ENCODE results near the gene CNOT1.
A peak's percentile ranks its signal among the peaks of the same experiment; 100 is the strongest.

Gene CNOT1

DNA sequence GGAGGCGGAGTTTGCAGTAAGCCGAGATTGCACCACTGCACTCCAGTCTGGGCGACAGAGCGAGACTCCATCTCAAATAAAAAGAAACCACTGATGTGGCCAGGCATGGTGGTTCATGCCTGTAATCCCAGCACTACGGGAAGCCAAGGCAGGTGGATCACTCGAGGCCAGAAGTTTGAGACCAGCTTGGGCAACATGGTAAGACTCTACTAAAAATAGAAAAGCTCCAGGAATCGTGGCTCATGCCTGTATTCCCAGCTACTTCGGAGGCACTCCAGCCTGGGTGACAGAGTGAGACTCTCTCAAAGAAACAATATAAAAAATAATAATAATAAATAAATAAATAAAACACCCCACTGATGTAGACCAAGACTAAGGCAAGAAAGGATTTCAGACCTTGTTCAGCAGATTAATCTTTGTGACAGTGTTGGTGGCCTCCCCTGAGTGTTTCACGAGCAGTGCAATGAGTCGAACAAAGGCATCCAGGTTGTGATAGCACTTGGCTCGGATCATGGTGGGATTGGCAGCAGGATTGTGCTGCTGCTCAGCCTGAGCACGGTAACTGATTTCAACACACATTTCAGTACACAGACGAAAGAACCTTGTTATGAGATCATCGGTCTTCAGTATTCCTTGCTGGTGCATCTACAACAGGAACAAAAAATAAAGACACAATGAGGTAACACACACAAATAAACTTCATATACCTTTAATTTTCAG, 95.7 kb downstream of the CNOT1 start:
- Histone ChIP-seq H3K9me3 (ENCODE audit: control insufficient read depth, insufficient read depth, low read length) (no peaks in the 10 kb centered on the region), H3K36me3 (ENCODE audit: control insufficient read depth, insufficient read depth, low read length) (peaks cover 41% of the 10 kb centered on the region), H3K4me3 (ENCODE audit: low read depth, low read length) (no peak overlapping the region), H3K9ac (ENCODE audit: low read depth, low read length) (no peak overlapping the region), H3K4me1 (ENCODE audit: control insufficient read depth, insufficient read depth, low read length) (no peaks in the 10 kb centered on the region), H3K27me3 (ENCODE audit: control insufficient read depth, insufficient read depth, low read length) (no peaks in the 10 kb centered on the region)

DNA sequence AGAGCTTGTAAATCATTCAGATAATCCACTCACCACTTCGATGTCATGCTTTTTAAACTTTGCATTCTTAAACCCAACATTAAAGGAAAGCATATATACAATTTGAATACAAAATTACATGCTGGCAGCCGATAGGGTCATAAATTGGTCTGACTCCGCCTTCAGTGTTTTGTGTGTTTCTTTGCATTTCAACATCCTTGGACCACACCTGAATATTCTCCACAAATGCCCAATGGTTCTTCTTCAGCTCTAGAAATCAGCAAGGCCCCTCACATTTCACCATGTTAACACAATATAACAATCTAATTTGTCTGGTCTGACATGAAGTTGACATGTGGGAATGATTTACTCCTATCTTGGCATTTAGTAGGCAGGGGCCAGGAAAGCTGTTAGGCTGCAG, 97.2 kb downstream of the CNOT1 start:
- peaks cover 31% of the 10 kb centered on the region for H3K36me3 ChIP-seq (ENCODE audit: control insufficient read depth, insufficient read depth, low read length)

DNA sequence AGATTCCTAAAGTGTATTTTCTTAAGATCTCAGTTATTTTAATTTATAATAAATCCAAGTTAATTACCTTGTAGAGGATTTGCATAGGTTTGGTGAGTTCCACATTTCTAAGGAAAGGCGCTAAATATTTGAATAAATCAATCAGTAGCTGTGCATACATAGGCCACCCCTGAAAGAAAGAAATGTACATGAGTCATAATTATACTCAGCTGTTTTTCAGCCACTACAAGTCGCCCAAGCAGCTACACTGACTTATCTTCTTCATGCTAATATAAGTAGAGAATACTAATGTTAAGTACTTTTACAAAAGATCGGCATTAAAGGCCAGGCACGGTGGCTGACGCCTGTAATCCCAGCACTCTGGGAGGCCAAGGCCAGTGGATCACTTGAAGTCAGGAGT, 99.4 kb downstream of the CNOT1 start:
- no peak overlapping the region for H3K9ac ChIP-seq (ENCODE audit: low read depth, low read length)
- H3K4me3 ChIP-seq (ENCODE audit: low read depth, low read length), result no peak overlapping the region
- no peaks in the 10 kb centered on the region for H3K27me3 ChIP-seq (ENCODE audit: control insufficient read depth, insufficient read depth, low read length)
- peaks cover 29% of the 10 kb centered on the region for H3K36me3 ChIP-seq (ENCODE audit: control insufficient read depth, insufficient read depth, low read length)
- no peaks in the 10 kb centered on the region for H3K9me3 ChIP-seq (ENCODE audit: control insufficient read depth, insufficient read depth, low read length)
- no peaks in the 10 kb centered on the region for H3K4me1 ChIP-seq (ENCODE audit: control insufficient read depth, insufficient read depth, low read length)

More for the DNA sequence above, 97.2 kb downstream of the CNOT1 start:
- Histone ChIP-seq H3K9me3 (ENCODE audit: control insufficient read depth, insufficient read depth, low read length) (no peaks in the 10 kb centered on the region), H3K4me1 (ENCODE audit: control insufficient read depth, insufficient read depth, low read length) (no peaks in the 10 kb centered on the region), H3K27me3 (ENCODE audit: control insufficient read depth, insufficient read depth, low read length) (no peaks in the 10 kb centered on the region), H3K9ac (ENCODE audit: low read depth, low read length) (no peak overlapping the region), H3K4me3 (ENCODE audit: low read depth, low read length) (no peak overlapping the region)

DNA sequence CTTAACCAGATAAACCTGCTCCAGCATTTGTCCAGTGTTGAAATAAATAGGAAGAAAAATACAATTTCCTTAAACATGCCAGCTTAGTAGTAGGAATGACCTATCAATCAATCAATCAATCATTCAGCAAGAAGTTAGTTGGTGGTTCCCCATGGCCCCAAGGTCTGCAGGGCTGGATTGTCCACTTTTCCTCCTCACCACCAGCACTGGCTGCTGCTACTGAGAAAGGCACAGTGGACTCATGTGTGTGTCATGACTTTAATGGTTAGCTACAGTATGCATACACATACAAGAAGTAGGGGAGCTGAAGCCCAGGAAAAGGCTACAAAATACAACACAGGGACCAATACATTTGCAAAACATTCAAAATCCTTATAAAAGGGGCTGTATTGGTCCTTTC, 109.9 kb downstream of the CNOT1 start:
- Histone ChIP-seq H3K9ac (ENCODE audit: low read depth, low read length) (no peak overlapping the region), H3K4me1 (ENCODE audit: control insufficient read depth, insufficient read depth, low read length) (peaks cover 3% of the 10 kb centered on the region), H3K36me3 (ENCODE audit: control insufficient read depth, insufficient read depth, low read length) (peaks cover 47% of the 10 kb centered on the region), H3K4me3 (ENCODE audit: low read depth, low read length) (no peak overlapping the region), H3K9me3 (ENCODE audit: control insufficient read depth, insufficient read depth, low read length) (no peaks in the 10 kb centered on the region), H3K27me3 (ENCODE audit: control insufficient read depth, insufficient read depth, low read length) (no peaks in the 10 kb centered on the region)

DNA sequence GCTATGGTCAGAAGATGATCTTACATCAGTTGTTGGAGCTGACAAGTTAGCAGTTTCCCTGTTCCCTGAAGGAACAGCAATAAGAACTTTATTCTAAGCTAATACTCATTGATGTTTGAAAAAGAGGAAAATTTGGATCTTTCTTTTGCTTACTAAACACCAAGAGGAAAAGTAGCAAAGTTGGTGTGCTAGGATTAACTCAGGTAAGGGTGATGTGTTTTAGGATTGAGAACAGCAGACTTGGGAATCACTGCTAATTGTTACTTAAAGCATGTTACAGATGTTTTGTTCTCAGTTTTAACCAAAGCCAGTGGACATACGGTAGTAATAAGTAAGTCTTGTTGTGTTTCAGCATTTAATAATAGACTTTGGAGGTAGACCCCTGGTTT, 110.7 kb downstream of the CNOT1 start:
- no peaks in the 10 kb centered on the region for H3K9me3 ChIP-seq (ENCODE audit: control insufficient read depth, insufficient read depth, low read length)
- H3K36me3 ChIP-seq (ENCODE audit: control insufficient read depth, insufficient read depth, low read length), result peaks cover 46% of the 10 kb centered on the region
- H3K4me3 ChIP-seq (ENCODE audit: low read depth, low read length), result no peak overlapping the region
- H3K9ac ChIP-seq (ENCODE audit: low read depth, low read length), result no peak overlapping the region
- H3K27me3 ChIP-seq (ENCODE audit: control insufficient read depth, insufficient read depth, low read length), result no peaks in the 10 kb centered on the region
- H3K4me1 ChIP-seq (ENCODE audit: control insufficient read depth, insufficient read depth, low read length), result peaks cover 3% of the 10 kb centered on the region

DNA sequence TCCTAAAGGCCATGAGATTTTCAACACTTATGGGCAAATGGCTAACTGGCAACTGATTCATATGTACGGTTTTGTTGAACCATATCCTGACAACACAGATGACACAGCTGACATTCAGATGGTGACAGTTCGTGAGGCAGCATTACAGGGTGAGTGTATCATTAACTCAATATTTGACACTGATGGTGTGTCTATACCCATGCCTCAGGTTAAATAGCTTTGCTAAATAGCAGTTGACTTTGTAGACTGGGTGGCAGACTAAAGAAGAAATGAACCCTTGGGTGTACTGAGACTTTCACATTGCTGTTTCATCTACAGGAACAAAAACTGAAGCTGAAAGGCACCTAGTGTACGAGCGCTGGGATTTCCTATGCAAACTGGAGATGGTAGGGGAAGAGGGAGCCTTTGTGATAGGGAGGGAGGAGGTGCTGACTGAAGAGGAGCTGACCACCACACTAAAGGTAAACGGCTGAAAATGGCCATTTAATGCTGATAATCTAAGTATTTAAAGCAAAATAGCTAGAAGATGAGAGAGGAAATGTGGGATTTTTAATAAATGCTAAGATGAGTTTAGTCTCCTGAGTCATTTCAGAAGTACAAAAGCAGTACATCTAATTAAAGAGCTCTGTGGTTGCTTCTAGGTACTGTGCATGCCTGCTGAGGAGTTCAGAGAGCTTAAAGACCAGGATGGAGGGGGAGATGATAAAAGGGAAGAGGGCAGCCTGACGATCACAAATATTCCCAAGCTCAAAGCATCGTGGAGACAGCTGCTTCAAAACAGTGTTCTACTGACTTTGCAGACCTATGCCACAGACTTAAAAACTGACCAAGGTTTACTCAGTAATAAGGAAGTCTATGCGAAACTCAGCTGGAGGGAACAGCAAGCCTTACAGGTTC, 111.3 kb downstream of the CNOT1 start:
- Histone ChIP-seq H3K9me3 (ENCODE audit: control insufficient read depth, insufficient read depth, low read length) (no peaks in the 10 kb centered on the region), H3K27me3 (ENCODE audit: control insufficient read depth, insufficient read depth, low read length) (no peaks in the 10 kb centered on the region), H3K9ac (ENCODE audit: low read depth, low read length) (no peak overlapping the region), H3K4me3 (ENCODE audit: low read depth, low read length) (no peak overlapping the region), H3K4me1 (ENCODE audit: control insufficient read depth, insufficient read depth, low read length) (peaks cover 3% of the 10 kb centered on the region), H3K36me3 (ENCODE audit: control insufficient read depth, insufficient read depth, low read length) (peaks cover 46% of the 10 kb centered on the region)

DNA sequence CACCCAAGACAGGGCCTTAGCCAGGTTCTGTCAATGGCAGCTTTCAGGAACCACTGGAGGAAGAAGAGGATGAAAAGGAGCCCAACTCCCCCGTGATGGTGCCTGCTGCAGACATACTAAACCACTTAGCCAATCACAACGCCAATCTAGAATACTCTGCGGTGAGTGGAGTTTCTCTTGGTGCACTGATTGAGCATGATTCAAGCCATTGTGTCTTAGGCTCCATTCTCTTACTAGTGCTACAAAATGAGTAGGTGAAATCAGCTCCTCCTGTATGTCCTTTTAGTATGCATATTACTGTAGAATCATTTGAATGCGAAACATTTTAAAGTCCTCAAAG, 112.9 kb downstream of the CNOT1 start:
- Histone ChIP-seq H3K9ac (ENCODE audit: low read depth, low read length) (no peak overlapping the region), H3K36me3 (ENCODE audit: control insufficient read depth, insufficient read depth, low read length) (peaks cover 38% of the 10 kb centered on the region), H3K27me3 (ENCODE audit: control insufficient read depth, insufficient read depth, low read length) (no peaks in the 10 kb centered on the region), H3K4me3 (ENCODE audit: low read depth, low read length) (peak overlapping the region; percentile 98), H3K9me3 (ENCODE audit: control insufficient read depth, insufficient read depth, low read length) (no peaks in the 10 kb centered on the region), H3K4me1 (ENCODE audit: control insufficient read depth, insufficient read depth, low read length) (peaks cover 3% of the 10 kb centered on the region)

DNA sequence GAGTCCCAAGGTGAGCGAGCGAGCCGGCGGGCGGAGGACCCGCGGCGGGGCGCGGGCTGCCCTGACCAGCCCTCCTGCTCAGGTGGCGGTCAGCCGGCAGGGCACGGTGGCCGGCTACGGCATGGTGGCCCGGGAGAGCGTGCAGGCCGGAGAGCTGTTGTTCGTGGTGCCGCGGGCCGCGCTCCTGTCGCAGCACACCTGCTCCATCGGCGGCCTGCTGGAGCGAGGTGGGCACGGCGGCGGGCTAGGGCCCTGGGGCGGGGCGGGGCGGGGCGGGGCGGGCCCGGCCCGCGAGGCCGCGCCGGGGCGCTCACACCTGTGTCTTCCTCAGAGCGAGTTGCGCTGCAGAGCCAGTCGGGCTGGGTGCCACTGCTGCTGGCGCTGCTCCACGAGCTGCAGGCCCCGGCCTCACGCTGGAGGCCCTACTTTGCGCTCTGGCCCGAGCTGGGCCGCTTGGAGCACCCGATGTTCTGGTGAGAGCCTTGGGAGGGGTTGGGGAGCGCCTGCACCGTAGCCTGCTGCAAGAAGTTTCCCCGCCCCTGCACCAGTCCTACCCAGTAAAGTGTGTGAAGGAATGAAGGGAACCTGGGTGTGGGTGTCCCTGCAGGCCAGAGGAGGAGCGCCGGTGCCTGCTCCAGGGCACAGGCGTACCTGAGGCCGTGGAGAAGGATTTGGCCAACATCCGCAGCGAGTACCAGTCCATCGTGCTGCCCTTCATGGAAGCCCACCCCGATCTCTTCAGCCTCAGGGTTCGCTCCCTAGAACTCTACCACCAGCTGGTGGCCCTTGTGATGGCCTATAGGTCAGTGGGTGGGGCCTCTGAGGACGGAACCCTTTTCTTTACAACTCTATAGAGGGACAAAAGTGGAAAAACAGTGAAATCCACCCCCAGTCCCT, 113.5 kb downstream of the CNOT1 start:
- peak overlapping the region; percentile 98 for H3K4me3 ChIP-seq (ENCODE audit: low read depth, low read length)
- peaks cover 32% of the 10 kb centered on the region for H3K36me3 ChIP-seq (ENCODE audit: control insufficient read depth, insufficient read depth, low read length)
- H3K9ac ChIP-seq (ENCODE audit: low read depth, low read length), result peak overlapping the region; percentile 89
- no peaks in the 10 kb centered on the region for H3K27me3 ChIP-seq (ENCODE audit: control insufficient read depth, insufficient read depth, low read length)
- peaks cover 3% of the 10 kb centered on the region for H3K4me1 ChIP-seq (ENCODE audit: control insufficient read depth, insufficient read depth, low read length)
- no peaks in the 10 kb centered on the region for H3K9me3 ChIP-seq (ENCODE audit: control insufficient read depth, insufficient read depth, low read length)

DNA sequence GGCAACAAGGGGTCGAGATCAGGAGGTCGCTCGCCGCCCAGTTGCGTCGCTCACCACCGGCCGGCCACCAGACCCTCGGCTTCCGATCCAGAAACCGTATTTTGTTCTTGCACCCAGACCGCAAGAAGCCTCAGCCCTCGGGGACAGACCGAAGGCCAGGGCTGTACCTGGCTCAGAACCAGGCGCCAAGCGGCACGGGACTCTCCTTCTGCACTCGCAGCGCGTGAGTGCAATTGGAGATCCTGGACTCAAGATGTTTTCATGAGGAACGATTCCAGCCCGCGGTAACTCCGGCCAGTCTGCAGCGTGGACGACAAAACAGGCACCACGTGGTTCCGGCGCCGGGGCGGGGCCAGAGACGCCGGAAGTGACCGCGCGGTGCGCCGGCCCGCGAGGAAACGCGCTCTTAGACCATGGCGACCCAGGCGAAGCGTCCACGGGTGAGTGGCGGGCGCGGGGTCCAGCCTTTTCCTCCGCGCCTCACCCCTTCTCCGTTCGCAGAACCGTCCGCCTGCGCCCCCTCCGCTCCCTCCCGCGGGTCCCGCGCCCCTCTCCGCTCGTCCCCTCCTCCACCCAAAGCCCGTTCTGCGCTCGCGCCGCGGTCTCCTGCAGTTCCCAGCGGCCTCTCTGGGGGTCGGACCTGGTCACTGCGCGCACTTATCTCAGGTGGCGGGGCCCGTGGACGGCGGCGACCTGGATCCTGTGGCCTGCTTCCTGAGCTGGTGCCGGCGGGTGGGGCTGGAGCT, 114.3 kb downstream of the CNOT1 start, which contains the start of gene SETD6:
SETD6 (plus strand) TSS at position 393 of the 746 bp plus-strand sequence; CDS start at position 414, 21 bp downstream.
- no peaks in the 10 kb centered on the region for H3K27me3 ChIP-seq (ENCODE audit: control insufficient read depth, insufficient read depth, low read length)
- peak within 1 kb of the TSS; percentile 89 for H3K9ac ChIP-seq (ENCODE audit: low read depth, low read length)
- H3K4me1 ChIP-seq (ENCODE audit: control insufficient read depth, insufficient read depth, low read length), result peaks cover 3% of the 10 kb centered on the region
- peaks cover 26% of the 10 kb centered on the region for H3K36me3 ChIP-seq (ENCODE audit: control insufficient read depth, insufficient read depth, low read length)
- peak within 1 kb of the TSS; percentile 98 for H3K4me3 ChIP-seq (ENCODE audit: low read depth, low read length)
- no peaks in the 10 kb centered on the region for H3K9me3 ChIP-seq (ENCODE audit: control insufficient read depth, insufficient read depth, low read length)

DNA sequence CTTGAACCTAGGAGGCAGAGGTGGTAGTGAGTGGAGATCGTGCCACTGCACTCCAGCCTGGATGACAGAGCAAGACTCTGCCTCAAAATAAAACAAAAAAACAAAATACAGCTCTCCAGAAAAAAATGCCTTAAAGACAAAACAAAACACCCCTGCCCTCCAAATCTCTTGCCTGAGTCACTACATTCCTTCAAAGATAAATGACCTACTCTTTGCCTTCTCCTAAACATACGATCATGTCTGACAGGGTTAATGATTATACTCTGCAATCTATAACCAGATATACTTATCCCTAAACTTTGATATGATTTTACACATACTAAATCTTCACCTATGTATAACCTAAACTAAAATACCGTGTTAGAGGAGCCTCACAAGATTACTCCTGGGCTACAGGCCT, 115.8 kb downstream of the CNOT1 start:
- Histone ChIP-seq H3K4me3 (ENCODE audit: low read depth, low read length) (no peak overlapping the region), H3K9ac (ENCODE audit: low read depth, low read length) (no peak overlapping the region), H3K9me3 (ENCODE audit: control insufficient read depth, insufficient read depth, low read length) (no peaks in the 10 kb centered on the region), H3K27me3 (ENCODE audit: control insufficient read depth, insufficient read depth, low read length) (no peaks in the 10 kb centered on the region), H3K4me1 (ENCODE audit: control insufficient read depth, insufficient read depth, low read length) (peaks cover 3% of the 10 kb centered on the region), H3K36me3 (ENCODE audit: control insufficient read depth, insufficient read depth, low read length) (peaks cover 19% of the 10 kb centered on the region)

All from iPS-15b (cell line).